ENCODE data around the gene DMWD. TPM values are rescaled to one million over a fixed set of nuclear protein-coding genes. Genes with fewer than 3 reads are reported as not detected.

Gene DMWD
- total and polyA plus RNA-seq, 2 of the 13 experiments (the other 11 are each of a cell fraction or from before 2014, with no cell fraction given), result 10.3 to 14.9 TPM

GRCh38 chr19:45768984-45769782 is 23.5 kb downstream of the DMWD start, which contains the start of gene SIX5 (continued):
- no peak for TF ChIP-seq HOMEZ (CRISPR knock-in tag; IDR thresholded peaks at IDR 0.05; ENCODE audit: low read depth)
- no peak for TF ChIP-seq ARNTL (CRISPR knock-in tag; IDR thresholded peaks at IDR 0.05)
- 0 out of 2 replicates have a peak, but pooled peaks have one; percentile 3 for TF ChIP-seq ZNF816 (CRISPR knock-in tag; IDR thresholded peaks at IDR 0.05; ENCODE audit: borderline replicate concordance)
- no peak for TF ChIP-seq TRIM24 (CRISPR knock-in tag; IDR thresholded peaks at IDR 0.05)
- no peak for TF ChIP-seq HDAC6 (IDR thresholded peaks at IDR 0.05; ENCODE audit: low read depth, low read length)
- TF ChIP-seq AKAP8 (CRISPR knock-in tag; IDR thresholded peaks at IDR 0.05), result peak; percentile 91
- TF ChIP-seq HES4 (CRISPR knock-in tag; IDR thresholded peaks at IDR 0.05; ENCODE audit: borderline replicate concordance), result peak; percentile 72; the same call in 1 of the 2 replicates
- no peak for TF ChIP-seq ZNF644 (CRISPR knock-in tag; IDR thresholded peaks at IDR 0.05; ENCODE audit: low read depth)
- TF ChIP-seq FOXK2 (IDR thresholded peaks at IDR 0.05), result no peak
- TF ChIP-seq U2AF1 (optimal IDR thresholded peaks at IDR 0.05; ENCODE audit: low read depth, low read length), result peak; percentile 38
- TF ChIP-seq, protein P1, sequence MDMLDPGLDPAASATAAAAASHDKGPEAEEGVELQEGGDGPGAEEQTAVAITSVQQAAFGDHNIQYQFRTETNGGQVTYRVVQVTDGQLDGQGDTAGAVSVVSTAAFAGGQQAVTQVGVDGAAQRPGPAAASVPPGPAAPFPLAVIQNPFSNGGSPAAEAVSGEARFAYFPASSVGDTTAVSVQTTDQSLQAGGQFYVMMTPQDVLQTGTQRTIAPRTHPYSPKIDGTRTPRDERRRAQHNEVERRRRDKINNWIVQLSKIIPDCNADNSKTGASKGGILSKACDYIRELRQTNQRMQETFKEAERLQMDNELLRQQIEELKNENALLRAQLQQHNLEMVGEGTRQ (IDR thresholded peaks at IDR 0.05; ENCODE audit: low read depth, low read length), result no peak
- TF ChIP-seq, protein P1 (CRISPR knock-in tag; IDR thresholded peaks at IDR 0.05; ENCODE audit: borderline replicate concordance), result 0 out of 2 replicates have a peak, but pooled peaks have one; percentile 7
- peak; percentile 40; the same call in 1 of the 2 replicates for TF ChIP-seq FOXJ3 (CRISPR knock-in tag; IDR thresholded peaks at IDR 0.05; ENCODE audit: borderline replicate concordance)
- peak; percentile 91 for TF ChIP-seq ZNF234 (CRISPR knock-in tag; conservative IDR thresholded peaks at IDR 0.05)
- TF ChIP-seq HOXA9 (CRISPR knock-in tag; IDR thresholded peaks at IDR 0.05; ENCODE audit: borderline replicate concordance), result no peak
- 0 out of 2 replicates have a peak, but pooled peaks have one; percentile 15 for TF ChIP-seq ZNF550 (CRISPR knock-in tag; IDR thresholded peaks at IDR 0.05; ENCODE audit: borderline replicate concordance)
- 0 out of 2 replicates have a peak, but pooled peaks have one; percentile 33 for TF ChIP-seq ATF6 (CRISPR knock-in tag; conservative IDR thresholded peaks at IDR 0.05)
- peak; percentile 37; the same call in 1 of the 2 replicates for TF ChIP-seq ZKSCAN8 (CRISPR knock-in tag; IDR thresholded peaks at IDR 0.05; ENCODE audit: borderline replicate concordance)
- no peak for TF ChIP-seq HINFP (CRISPR knock-in tag; IDR thresholded peaks at IDR 0.05; ENCODE audit: low read depth)
- TF ChIP-seq DRAP1 (CRISPR knock-in tag; IDR thresholded peaks at IDR 0.05), result peak; percentile 86
- no peak for TF ChIP-seq SMC3 (IDR thresholded peaks at IDR 0.05; ENCODE audit: low read length)
- no peak for TF ChIP-seq ATAD3A (CRISPR knock-in tag; IDR thresholded peaks at IDR 0.05)
